Endothelial cell of umbilical vein (primary cell): ENCODE data around the gene GPD1. TPM values are rescaled to one million over a fixed set of nuclear protein-coding genes. Genes with fewer than 3 reads are reported as not detected.

Source experiments
- BruUV-seq: library from RNA; stranded (reverse); fragments of 400-500 nt; replicated peaks from 2 replicates; lab custom pipeline; 2021; lab: Mats Ljungman, UMichigan
- CTCF ChIA-PET: fragments of 300-600, 350-600 bp; sonication (Branson Sonifier 250); formaldehyde crosslinking; loops from one replicate; lab custom pipeline; 2021; ENCODE audit warnings: antibody characterized with exemption, inconsistent platforms; lab: Charles Lee
- POLR2A ChIA-PET: fragments of 300-600, 350-600 bp; sonication (Branson Sonifier 250); formaldehyde crosslinking; loops from one replicate; lab custom pipeline; 2021; ENCODE audit warnings: antibody characterized with exemption, inconsistent platforms; lab: Charles Lee
- DNase-seq: peaks from one replicate; pipeline ENCODE4 v3.0.0-alpha.2; 2011; ENCODE audit warnings: low read depth, low spot score
- FAIRE-seq: peaks from 2 replicates; lab custom pipeline; 2011; peaks lifted over from hg19 to GRCh38; lab: Jason Lieb, UNC
- H2AFZ ChIP-seq: 2 replicates; pipeline ENCODE4 v1.6.0; 2012; ENCODE audit warnings: low read depth, low read length, control low read depth, inconsistent platforms
- H3K27ac ChIP-seq: 2 replicates; pipeline ENCODE4 v1.5.1; 2011; ENCODE audit warnings: low read depth, mild to moderate bottlenecking, control low read depth, low read length, moderate library complexity; ENCODE audit not compliant: insufficient read depth
- H3K27me3 ChIP-seq, 2 experiments: 2 replicates each; pipeline versions ENCODE4 v1.6.0 to v1.6.1; 2011; ENCODE audit warnings: low read length in 2 of 2, mixed read lengths in 1 of 2; ENCODE audit not compliant: control insufficient read depth in 2 of 2, insufficient read depth in 2 of 2
- H3K36me3 ChIP-seq, 2 experiments: 2 replicates in 1 of 2; 3 replicates in 1 of 2; pipeline ENCODE4 v1.5.1; 2011; ENCODE audit warnings: low read length in 2 of 2, mild to moderate bottlenecking in 1 of 2, moderate library complexity in 1 of 2; ENCODE audit not compliant: control insufficient read depth in 2 of 2, insufficient read depth in 2 of 2; ENCODE audit errors: extremely low read depth in 1 of 2
- H3K4me1 ChIP-seq: 3 replicates; pipeline ENCODE4 v1.5.1; 2011; ENCODE audit warnings: mild to moderate bottlenecking, low read length; ENCODE audit not compliant: control insufficient read depth, insufficient read depth; ENCODE audit errors: extremely low read depth
- H3K4me2 ChIP-seq: 2 replicates; pipeline ENCODE4 v1.6.1; 2011; ENCODE audit warnings: low read length, control low read depth, mixed read lengths; ENCODE audit not compliant: insufficient read depth
- H3K4me3 ChIP-seq, 3 experiments: fragments of 200-600 bp in 1 of 3; sonication (generic), shearing (Covaris generic) in 1 of 3; replicated peaks in 1 of 3; 2 replicates each; pipeline ENCODE4 v1.5.1; 2011 to 2016; ENCODE audit warnings: control low read depth in 3 of 3, low read length in 3 of 3, mild to moderate bottlenecking in 2 of 3, inconsistent platforms in 1 of 3, low read depth in 1 of 3, moderate library complexity in 1 of 3; ENCODE audit not compliant: insufficient read depth in 1 of 3
- H3K79me2 ChIP-seq: 2 replicates; pipeline ENCODE4 v1.6.0; 2012; ENCODE audit warnings: low read length, inconsistent platforms; ENCODE audit not compliant: control insufficient read depth, insufficient read depth
- H3K9ac ChIP-seq: replicated peaks from 2 replicates; pipeline ENCODE3; 2011; ENCODE audit warnings: low read length, control low read depth; ENCODE audit not compliant: insufficient read depth; ENCODE audit errors: extremely low read depth
- H3K9me1 ChIP-seq: replicated peaks from 3 replicates; pipeline ENCODE4 v1.6.0; 2011; ENCODE audit warnings: mild to moderate bottlenecking, low read length; ENCODE audit not compliant: control insufficient read depth, insufficient read depth; ENCODE audit errors: extremely low read depth
- H3K9me3 ChIP-seq: replicated peaks from 2 replicates; pipeline ENCODE4 v1.5.1; 2012; ENCODE audit warnings: low read length, inconsistent platforms; ENCODE audit not compliant: control insufficient read depth, insufficient read depth
- H4K20me1 ChIP-seq: replicated peaks from 2 replicates; pipeline ENCODE3; 2011; ENCODE audit warnings: mild to moderate bottlenecking, low read length; ENCODE audit not compliant: control insufficient read depth, insufficient read depth; ENCODE audit errors: extremely low read depth
- CTCF ChIP-seq, 2 donors: IDR thresholded peaks; 1 replicate in 1 of 2; 2 replicates in 1 of 2; pipeline ENCODE4 v1.5.1; 2011; ENCODE audit warnings: low read length in 2 of 2, mild to moderate bottlenecking in 2 of 2, moderate library complexity in 2 of 2, control low read depth in 1 of 2, inconsistent platforms in 1 of 2, low read depth in 1 of 2; ENCODE audit not compliant: insufficient read depth in 1 of 2; ENCODE audit errors: extremely low read depth in 1 of 2
- EZH2 ChIP-seq: IDR thresholded peaks from 2 replicates; pipeline ENCODE4 v1.6.1; 2012; ENCODE audit warnings: borderline replicate concordance, low read depth, mild to moderate bottlenecking, moderate library complexity, low read length, inconsistent platforms; ENCODE audit not compliant: severe bottlenecking
- FOS ChIP-seq: IDR thresholded peaks from 2 replicates; pipeline ENCODE4 v1.6.1; 2011; ENCODE audit warnings: mild to moderate bottlenecking, low read length, moderate library complexity, borderline replicate concordance; ENCODE audit not compliant: insufficient read depth
- GATA2 ChIP-seq: IDR thresholded peaks from 2 replicates; pipeline ENCODE4 v1.7.0; 2011; ENCODE audit warnings: low read depth, mild to moderate bottlenecking, moderate library complexity, mixed read lengths, low read length; ENCODE audit not compliant: insufficient read length, insufficient read depth
- JUN ChIP-seq: IDR thresholded peaks from 2 replicates; pipeline ENCODE4 v1.6.1; 2011; ENCODE audit warnings: borderline replicate concordance, low read depth; ENCODE audit not compliant: insufficient read length, insufficient read depth
- MAX ChIP-seq: IDR thresholded peaks from 2 replicates; pipeline ENCODE4 v1.6.1; 2011; ENCODE audit not compliant: insufficient read depth, insufficient read length
- MYC ChIP-seq: IDR thresholded peaks from one replicate; pipeline ENCODE4 v1.6.1; 2011; ENCODE audit warnings: mild to moderate bottlenecking, low read depth, low read length
- POLR2A ChIP-seq: IDR thresholded peaks from 2 replicates; pipeline ENCODE4 v1.6.1; 2012; ENCODE audit warnings: low read depth, mild to moderate bottlenecking, control low read depth, low read length
- POLR2AphosphoS5 ChIP-seq: IDR thresholded peaks from 2 replicates; pipeline ENCODE4 v1.6.1; 2012; ENCODE audit warnings: low read depth, mild to moderate bottlenecking, control low read depth, low read length, moderate library complexity; ENCODE audit not compliant: insufficient read depth
- dilution Hi-C: fragments of 300-500 bp; cut with MboI; formaldehyde crosslinking; loops from one replicate; pipeline ENCODE4 v1.15.0; 2019; ENCODE audit warnings: low sequenced_read_pairs; ENCODE audit not compliant: extremely low pct_ligation_motif_present
- intact Hi-C: fragments of 100-400 bp; cut with micrococcal nuclease; formaldehyde crosslinking; loops from one replicate; pipeline ENCODE4 v1.10.0; 2022
- polyA plus RNA-seq, 4 experiments: library from polyadenylated mRNA; depleted of rRNA in 3 of 4; stranded (reverse) in 3 of 4; unstranded in 1 of 4; fragments of >200 nt; gene quantifications; 2 replicates each; pipeline versions ENCODE4 v1.2.1 to v1.2.3, GENCODE V29; 2011 to 2012; ENCODE audit warnings: missing spikeins in 1 of 4
- total RNA-seq: library from RNA; stranded (reverse); gene quantifications from 2 replicates; pipeline ENCODE4 v1.2.3, GENCODE V29; 2021

Gene GPD1
- total and polyA plus RNA-seq, 2 donors (not counting 3 experiments of a cell fraction or from before 2014, with no cell fraction given): 0.07 TPM; not detected in 1

GRCh38 chr12:50090391-50090790 lies 13.4 kb upstream of the GPD1 start:
- Histone ChIP-seq H3K4me3 (no peak overlapping the region), H3K79me2 (peaks cover 13% of the 10 kb centered on the region), H3K9me1 (no peaks in the 10 kb centered on the region), H3K4me2 (no peak overlapping the region), H4K20me1 (no peaks in the 10 kb centered on the region), H3K27me3 (no peaks in the 10 kb centered on the region), H3K9ac (no peak overlapping the region), H3K9me3 (no peaks in the 10 kb centered on the region), H3K27ac (no peak overlapping the region), H3K36me3 (peaks cover 35 to 39% of the 10 kb centered on the region in 2 experiments), H2AFZ (no peak overlapping the region), H3K4me1 (peaks cover 29% of the 10 kb centered on the region)
- no peak for TF ChIP-seq POLR2A
- no peak for TF ChIP-seq POLR2AphosphoS5
- no peak for TF ChIP-seq MYC
- no peak for TF ChIP-seq FOS
- no peak for TF ChIP-seq CTCF (IDR thresholded peaks at IDR 0.05; ENCODE audit: extremely low read depth in 1 of 2, insufficient read depth in 1 of 2, low read depth in 1 of 2, low read length in 2 of 2)
- TF ChIP-seq JUN: no peak
- no peak for TF ChIP-seq GATA2
- TF ChIP-seq EZH2: no peak
- no peak for TF ChIP-seq MAX
- no TSS peak for BruUV-seq
- dilution Hi-C loops: no loop called here
- intact Hi-C loops: no loop called here
- no peak for DNase-seq
- FAIRE-seq: no peak
- CTCF ChIA-PET: interaction anchor here (1.0 to 1.1 kb wide), 2 partner anchors 21 to 224 kb away, joined by 3 to 4 read pairs; partner anchors contain the start of gene COX14
- POLR2A ChIA-PET: no interaction called here
